ENCODE results near the gene CXCL13.

The CXCL13 gene

DNA sequence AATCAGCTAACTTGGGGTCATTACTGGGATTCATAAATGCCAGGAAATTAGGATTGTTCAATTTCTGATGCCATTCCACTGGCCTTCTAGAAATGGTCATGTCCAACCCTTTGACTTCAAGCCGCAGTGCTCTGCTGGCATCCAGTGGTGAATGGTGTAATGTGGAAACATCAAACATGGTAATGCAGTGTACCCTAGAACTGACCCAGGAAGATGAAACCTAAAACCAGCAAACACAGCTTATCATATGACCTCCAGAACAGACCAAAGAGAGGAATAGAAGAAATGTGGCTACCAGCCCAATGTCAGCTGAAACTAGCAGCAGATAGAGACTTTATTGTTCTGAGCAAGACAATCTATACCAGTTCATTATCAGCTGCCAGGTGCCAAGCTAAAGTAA, 13.8 kb downstream of the CXCL13 start:
- no peaks in the 10 kb centered on the region for H3K36me3 ChIP-seq (replicated peaks; ENCODE audit: insufficient read depth, low read length)
- H3K27ac ChIP-seq (ENCODE audit: low read length), result no peak overlapping the region
- 0 out of 2 replicates have a peak overlapping the region, but pooled peaks have one; percentile 10 for H2AFZ ChIP-seq (ENCODE audit: low read length)
- no peak overlapping the region for H3K9ac ChIP-seq (ENCODE audit: low read length)
- no peaks in the 10 kb centered on the region for H3K27me3 ChIP-seq (replicated peaks; ENCODE audit: insufficient read depth, low read length)
- H3K4me3 ChIP-seq (ENCODE audit: low read length), result no peak overlapping the region
- no peaks in the 10 kb centered on the region for H4K20me1 ChIP-seq (ENCODE audit: insufficient read depth, low read length)
- DNase-seq, result peak; percentile 29
- H3K9me2 ChIP-seq (replicated peaks; ENCODE audit: insufficient read depth, low read length), result no peaks in the 10 kb centered on the region
- H3K79me2 ChIP-seq (ENCODE audit: low read length), result no peaks in the 10 kb centered on the region
- H3K4me2 ChIP-seq (ENCODE audit: low read depth, low read length), result 0 out of 2 replicates have a peak overlapping the region, but pooled peaks have one; percentile 33
- TF ChIP-seq EZH2 (optimal IDR thresholded peaks at IDR 0.05; ENCODE audit: low read depth, low read length) (no peak), CTCF (IDR thresholded peaks at IDR 0.05; ENCODE audit: low read length) (peak; percentile 37)
- H3F3A ChIP-seq (ENCODE audit: insufficient read depth, low read length), result no peaks in the 10 kb centered on the region
- no peaks in the 10 kb centered on the region for H3K9me3 ChIP-seq (replicated peaks; ENCODE audit: insufficient read depth, low read length)
- peaks cover 11% of the 10 kb centered on the region for H3K4me1 ChIP-seq (ENCODE audit: low read length)

DNA sequence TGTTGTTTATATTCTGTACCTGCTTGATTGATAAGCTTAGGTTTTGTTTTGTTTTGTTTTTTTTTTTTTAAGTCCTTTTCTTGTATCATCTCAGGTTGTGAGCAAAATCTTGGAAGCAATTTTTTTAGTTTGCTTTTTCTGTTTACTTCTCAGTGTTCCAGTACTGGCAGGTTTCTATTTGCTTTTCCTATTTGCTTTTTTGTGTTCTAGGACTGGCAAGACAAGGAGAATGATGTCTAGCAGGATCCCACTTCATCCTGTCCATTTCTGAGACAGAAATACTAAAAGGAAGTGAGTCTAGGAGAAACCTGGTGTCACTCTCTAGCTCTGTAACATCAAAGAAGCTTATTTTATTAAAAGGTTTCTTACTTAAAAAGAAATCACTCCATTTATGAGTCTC, 15.6 kb downstream of the CXCL13 start:
- no peaks in the 10 kb centered on the region for H3K79me2 ChIP-seq (ENCODE audit: low read length)
- no peak overlapping the region for H3K27ac ChIP-seq (ENCODE audit: low read length)
- H4K20me1 ChIP-seq (ENCODE audit: insufficient read depth, low read length), result no peaks in the 10 kb centered on the region
- no peak overlapping the region for H3K4me3 ChIP-seq (ENCODE audit: low read length)
- H3K9me3 ChIP-seq (replicated peaks; ENCODE audit: insufficient read depth, low read length), result no peaks in the 10 kb centered on the region
- no peak for DNase-seq
- H3K9me2 ChIP-seq (replicated peaks; ENCODE audit: insufficient read depth, low read length), result no peaks in the 10 kb centered on the region
- H3K9ac ChIP-seq (ENCODE audit: low read length), result no peak overlapping the region
- no peak overlapping the region for H2AFZ ChIP-seq (ENCODE audit: low read length)
- H3K27me3 ChIP-seq (replicated peaks; ENCODE audit: insufficient read depth, low read length), result no peaks in the 10 kb centered on the region
- no peak for TF ChIP-seq CTCF (IDR thresholded peaks at IDR 0.05; ENCODE audit: low read length)
- TF ChIP-seq EZH2 (optimal IDR thresholded peaks at IDR 0.05; ENCODE audit: low read depth, low read length), result no peak
- no peak for TF ChIP-seq EZH2phosphoT487 (IDR thresholded peaks at IDR 0.05; ENCODE audit: low read length)
- peaks cover 11% of the 10 kb centered on the region for H3K4me1 ChIP-seq (ENCODE audit: low read length)
- no peak overlapping the region for H3K4me2 ChIP-seq (ENCODE audit: low read depth, low read length)
- H3F3A ChIP-seq (ENCODE audit: insufficient read depth, low read length), result no peaks in the 10 kb centered on the region
- no peaks in the 10 kb centered on the region for H3K36me3 ChIP-seq (replicated peaks; ENCODE audit: insufficient read depth, low read length)

GRCh38 chr4:77623091-77623490, 17.5 kb downstream of the CXCL13 start:
- Histone ChIP-seq H4K20me1 (ENCODE audit: insufficient read depth, low read length) (no peaks in the 10 kb centered on the region), H3K9ac (ENCODE audit: low read length) (no peak overlapping the region), H3K4me1 (ENCODE audit: low read length) (peaks cover 11% of the 10 kb centered on the region), H3K9me2 (replicated peaks; ENCODE audit: insufficient read depth, low read length) (no peaks in the 10 kb centered on the region), H2AFZ (ENCODE audit: low read length) (no peak overlapping the region), H3K27me3 (replicated peaks; ENCODE audit: insufficient read depth, low read length) (no peaks in the 10 kb centered on the region), H3F3A (ENCODE audit: insufficient read depth, low read length) (no peaks in the 10 kb centered on the region), H3K9me3 (replicated peaks; ENCODE audit: insufficient read depth, low read length) (no peaks in the 10 kb centered on the region), H3K27ac (ENCODE audit: low read length) (no peak overlapping the region), H3K79me2 (ENCODE audit: low read length) (no peaks in the 10 kb centered on the region), H3K4me2 (ENCODE audit: low read depth, low read length) (no peak overlapping the region), H3K4me3 (ENCODE audit: low read length) (no peak overlapping the region), H3K36me3 (replicated peaks; ENCODE audit: insufficient read depth, low read length) (no peaks in the 10 kb centered on the region)
- no peak for TF ChIP-seq EZH2 (optimal IDR thresholded peaks at IDR 0.05; ENCODE audit: low read depth, low read length)
- TF ChIP-seq EZH2phosphoT487 (IDR thresholded peaks at IDR 0.05; ENCODE audit: low read length), result no peak
- no peak for TF ChIP-seq CTCF (IDR thresholded peaks at IDR 0.05; ENCODE audit: low read length)
- DNase-seq, result no peak
